Panc1 (cell line): ENCODE data around the gene WDR27. TPM values are rescaled to one million over a fixed set of nuclear protein-coding genes. Genes with fewer than 3 reads are reported as not detected.

Source experiments
- ATAC-seq: fragments of 200-7000 bp; cut with Tn5 transposase; 2 replicates; pipeline ENCODE4 v1.9.1; 2020; ENCODE audit warnings: mild to moderate bottlenecking, moderate library complexity
- BruUV-seq: library from RNA; stranded (reverse); fragments of 400-500 nt; replicated peaks from 2 replicates; lab custom pipeline; 2021; lab: Mats Ljungman, UMichigan
- CTCF ChIA-PET: fragments of 300-600 bp; sonication (Branson Sonifier 250); formaldehyde crosslinking; loops from one replicate; lab custom pipeline; 2022; ENCODE audit warnings: antibody characterized with exemption; lab: Charles Lee
- POLR2A ChIA-PET: fragments of 300-600 bp; sonication (Branson Sonifier 250); formaldehyde crosslinking; loops from one replicate; lab custom pipeline; 2022; ENCODE audit warnings: antibody characterized with exemption; lab: Charles Lee
- DNase-seq: peaks from one replicate; pipeline ENCODE4 v3.0.0-alpha.2; 2010; ENCODE audit warnings: low read depth, low spot score
- H3K27ac ChIP-seq: 2 replicates; pipeline ENCODE4 v1.5.1; 2011; ENCODE audit warnings: mild to moderate bottlenecking, low read length, inconsistent platforms
- H3K27me3 ChIP-seq: fragments of 200-500 bp; sonication (Bioruptor generic); 2 replicates; pipeline ENCODE4 v1.6.0; 2014; ENCODE audit warnings: low read length, inconsistent platforms; ENCODE audit not compliant: control insufficient read depth, insufficient read depth
- H3K36me3 ChIP-seq: fragments of 200-500 bp; sonication (Bioruptor generic); 2 replicates; pipeline ENCODE4 v1.5.1; 2014; ENCODE audit warnings: inconsistent platforms, mild to moderate bottlenecking, low read length, moderate library complexity; ENCODE audit not compliant: control insufficient read depth, insufficient read depth
- H3K4me1 ChIP-seq: 2 replicates; pipeline ENCODE4 v1.5.1; 2011; ENCODE audit warnings: inconsistent platforms, mild to moderate bottlenecking, low read length, moderate library complexity; ENCODE audit not compliant: control insufficient read depth, insufficient read depth
- H3K4me3 ChIP-seq, 2 experiments: 2 replicates each; pipeline ENCODE4 v1.5.1; 2011 to 2012; ENCODE audit warnings: low read depth in 2 of 2, low read length in 2 of 2, mild to moderate bottlenecking in 2 of 2, inconsistent platforms in 1 of 2, moderate library complexity in 1 of 2
- H3K9me3 ChIP-seq: fragments of 200-500 bp; sonication (Bioruptor generic); 2 replicates; pipeline ENCODE4 v1.5.1; 2014; ENCODE audit warnings: low read depth, mild to moderate bottlenecking, inconsistent platforms, low read length, moderate library complexity; ENCODE audit not compliant: control insufficient read depth, insufficient read depth
- CTCF ChIP-seq: fragments of 450-650 bp; IDR thresholded peaks from 2 replicates; pipeline ENCODE4 v1.5.1; 2017; ENCODE audit warnings: mild to moderate bottlenecking
- POLR2AphosphoS5 ChIP-seq: IDR thresholded peaks from 2 replicates; pipeline ENCODE4 v1.6.1; 2012; ENCODE audit warnings: mild to moderate bottlenecking, low read depth, low read length, moderate library complexity
- REST ChIP-seq, 2 experiments: IDR thresholded peaks; 2 replicates each; pipeline ENCODE4 v1.6.1; 2011 to 2012; ENCODE audit warnings: low read depth in 2 of 2, control low read depth in 1 of 2, low read length in 1 of 2, mild to moderate bottlenecking in 1 of 2, moderate library complexity in 1 of 2; ENCODE audit not compliant: insufficient read depth in 1 of 2
- SIN3A ChIP-seq: IDR thresholded peaks from 2 replicates; pipeline ENCODE4 v1.6.1; 2012; ENCODE audit warnings: low read depth, mild to moderate bottlenecking, low read length, moderate library complexity, borderline replicate concordance; ENCODE audit not compliant: insufficient read depth
- TCF7L2 ChIP-seq: IDR thresholded peaks from 2 replicates; pipeline ENCODE4 v1.6.1; 2011; ENCODE audit warnings: mild to moderate bottlenecking, low read depth, low read length, inconsistent platforms
- in situ Hi-C: cut with HindIII; loops from 2 replicates; pipeline ENCODE4 v1.10.0; 2016; ENCODE audit warnings: low sequenced_read_pairs, low pct_unique_long_range_greater_than_20kb
- intact Hi-C: fragments of 100-400 bp; cut with micrococcal nuclease; formaldehyde crosslinking; loops from one replicate; pipeline ENCODE4 v1.10.0; 2022; ENCODE audit not compliant: unreplicated experiment
- total RNA-seq: library from RNA; stranded (reverse); gene quantifications from one replicate; pipeline ENCODE4 v1.2.1, GENCODE V29; 2021; ENCODE audit not compliant: unreplicated experiment

Gene WDR27
- total RNA-seq, 1 experiment from 2014 or later, result 56.3 TPM

DNA sequence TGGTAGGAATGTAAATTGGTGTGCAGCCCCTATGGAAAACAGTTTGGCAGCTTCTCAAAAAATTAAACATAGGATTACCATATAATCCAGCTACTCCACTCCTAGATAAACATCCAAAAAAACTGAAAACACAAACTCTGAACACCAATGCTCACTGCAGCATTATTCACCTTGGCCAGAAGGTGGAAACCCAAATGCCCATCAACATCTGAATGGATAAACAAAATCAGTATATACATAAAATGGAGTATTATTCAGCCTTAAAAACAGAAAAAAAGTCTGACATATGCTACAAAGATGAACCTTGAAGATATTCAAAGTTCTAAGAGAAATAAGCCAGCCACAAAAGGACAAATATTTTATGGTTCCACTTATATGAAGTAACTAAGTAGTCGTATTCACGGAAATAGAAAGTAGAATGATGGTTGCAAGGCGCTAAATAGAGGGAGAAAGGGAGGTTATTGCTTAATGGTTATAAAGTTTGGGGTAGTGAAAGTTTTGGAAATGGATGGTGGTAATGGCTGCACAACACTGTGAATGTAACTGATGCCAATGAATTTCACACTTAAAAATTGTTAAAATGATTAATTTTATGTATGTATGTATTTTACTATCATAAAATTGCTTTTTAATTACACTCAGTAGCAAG lies 18.5 kb upstream of the WDR27 start:
- H3K4me3 ChIP-seq, result no peak overlapping the region
- in situ Hi-C loops (no loop called here), intact Hi-C loops (no loop called here)
- ChIA-PET POLR2A (interaction anchor here (0.5 kb wide), 1 partner anchor 12 kb away, joined by 3 read pairs; no protein-coding TSS in a partner anchor), CTCF (no interaction called here)
- no peak overlapping the region for H3K27ac ChIP-seq
- H3K36me3 ChIP-seq, result peaks cover 23% of the 10 kb centered on the region
- peaks cover 31% of the 10 kb centered on the region for H3K4me1 ChIP-seq
- ATAC-seq (no peak), DNase-seq (no peak)
- no peaks in the 10 kb centered on the region for H3K27me3 ChIP-seq
- H3K9me3 ChIP-seq, result no peaks in the 10 kb centered on the region
- no TSS peak for BruUV-seq
- no peak for TF ChIP-seq POLR2AphosphoS5
- TF ChIP-seq CTCF, result peak; percentile 28; the same call in 1 of the 2 replicates

DNA sequence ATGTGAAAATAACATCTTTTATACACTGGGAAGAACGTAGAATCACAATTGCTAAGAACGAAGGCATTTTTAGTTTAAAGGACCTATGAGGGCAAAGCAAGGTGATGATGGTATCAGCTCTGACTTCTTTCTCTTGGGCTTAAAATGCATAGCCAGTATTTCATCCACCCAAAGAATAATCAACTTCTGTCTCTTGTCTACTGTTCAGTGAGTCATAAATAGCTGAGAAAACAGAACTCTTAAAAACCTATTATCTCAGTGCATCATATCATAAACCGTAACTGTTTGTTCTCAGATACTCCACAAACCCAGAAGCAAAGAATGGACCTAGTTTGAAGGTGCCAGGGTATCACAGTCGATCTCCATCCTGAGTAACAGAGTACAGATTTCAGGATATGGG lies 17.3 kb upstream of the WDR27 start:
- intact Hi-C loops, result no loop called here
- H3K36me3 ChIP-seq, result peaks cover 29% of the 10 kb centered on the region
- BruUV-seq, result no TSS peak
- H3K4me1 ChIP-seq, result peaks cover 29% of the 10 kb centered on the region
- H3K9me3 ChIP-seq, result no peaks in the 10 kb centered on the region
- in situ Hi-C loops, result no loop called here
- peak overlapping the region; percentile 23; the same call in 1 of the 2 replicates for H3K27ac ChIP-seq
- no peak for ATAC-seq
- no peak for TF ChIP-seq CTCF
- TF ChIP-seq SIN3A, result no peak
- TF ChIP-seq POLR2AphosphoS5, result no peak
- no peak for TF ChIP-seq TCF7L2
- TF ChIP-seq REST (IDR thresholded peaks at IDR 0.05; ENCODE audit: insufficient read depth in 1 of 2, low read depth in 2 of 2, low read length in 1 of 2), result no peak
- CTCF ChIA-PET, result interaction anchor here (0.5 kb wide), 1 partner anchor 15 kb away, joined by 3 read pairs; no protein-coding TSS in a partner anchor
- H3K4me3 ChIP-seq, result no peak overlapping the region
- no peak for DNase-seq
- no peaks in the 10 kb centered on the region for H3K27me3 ChIP-seq
- POLR2A ChIA-PET, result no interaction called here
